TTC549 (cell line): ENCODE measurements around the gene SHISA9.

Experiments used
- FAIRE-seq: peaks from 2 replicates; lab custom pipeline; 2012; peaks lifted over from hg19 to GRCh38; lab: Jason Lieb, UNC

The SHISA9 gene

GRCh38 chr16:13270602-13271001, 369.2 kb downstream of the SHISA9 start:
- no peak for FAIRE-seq

GRCh38 chr16:13289515-13289914, 388.1 kb downstream of the SHISA9 start:
- no peak for FAIRE-seq
